HG03097 (cell line): ENCODE data around the gene FLNC.

Source experiments
- ATAC-seq: cut with Tn5 transposase; IDR thresholded peaks from one replicate; pipeline ENCODE4 v1.9.1; 2021; ENCODE audit not compliant: unreplicated experiment, low FRiP score

FLNC gene

GRCh38 chr7:128859232-128860157 lies 29.3 kb downstream of the FLNC start:
- no peak for ATAC-seq

- no peak for ATAC-seq
Observed at GRCh38 chr7:128860158-128861073, 30.2 kb downstream of the FLNC start.

- no peak for ATAC-seq
Observed at GRCh38 chr7:128861957-128862570, 31.9 kb downstream of the FLNC start.

- ATAC-seq = peak; percentile 83
Observed at GRCh38 chr7:128862571-128863432, 32.6 kb downstream of the FLNC start, which contains the start of gene ATP6V1F. TSS of gene ATP6V1F (plus strand) at chr7:128862856. CDS start at chr7:128862905, 49 bp downstream.

GRCh38 chr7:128863433-128863989 lies 33.3 kb downstream of the FLNC start:
- peak; percentile 37 for ATAC-seq

- no peak for ATAC-seq
Observed at GRCh38 chr7:128865303-128865702, 35.1 kb downstream of the FLNC start.

GRCh38 chr7:128865996-128866877 lies 36.0 kb downstream of the FLNC start:
- ATAC-seq = no peak

GRCh38 chr7:128867241-128867640 lies 37.0 kb downstream of the FLNC start:
- no peak for ATAC-seq

- no peak for ATAC-seq
Observed at GRCh38 chr7:128867842-128868623, 37.8 kb downstream of the FLNC start.

- no peak for ATAC-seq
Observed at GRCh38 chr7:128868624-128869137, 38.5 kb downstream of the FLNC start.

GRCh38 chr7:128869138-128869943 lies 39.1 kb downstream of the FLNC start:
- no peak for ATAC-seq

GRCh38 chr7:128869944-128870285 lies 39.7 kb downstream of the FLNC start:
- no peak for ATAC-seq

GRCh38 chr7:128871050-128871449 lies 40.8 kb downstream of the FLNC start:
- ATAC-seq = no peak

GRCh38 chr7:128872394-128872824 lies 42.2 kb downstream of the FLNC start:
- no peak for ATAC-seq

- no peak for ATAC-seq
Observed at GRCh38 chr7:128873234-128873633, 43.0 kb downstream of the FLNC start.

GRCh38 chr7:128874140-128875031 lies 44.2 kb downstream of the FLNC start:
- no peak for ATAC-seq
